ENCODE data around the gene OPRL1.

OPRL1 gene

GRCh38 chr20:64080013-64080812 lies at the start of gene OPRL1:
Gene OPRL1, plus strand, starts transcription at chr20:64080082. Its CDS starts 12,639 bp downstream, at chr20:64092721.
- DNase-seq, result peak; percentile 9

- DNase-seq, result no peak
These were observed 49.3 kb upstream of the OPRL1 start for GRCh38 chr20:64030371-64031134.

GRCh38 chr20:64031822-64032314 lies 48.0 kb upstream of the OPRL1 start:
- no peak for DNase-seq

- no peak for DNase-seq
These were observed 46.9 kb upstream of the OPRL1 start for GRCh38 chr20:64032706-64033624.

GRCh38 chr20:64033981-64034493 lies 45.8 kb upstream of the OPRL1 start:
- DNase-seq, result no peak

- DNase-seq, result no peak
These were observed 44.6 kb upstream of the OPRL1 start for GRCh38 chr20:64035066-64035932.

GRCh38 chr20:64035933-64036345 lies 43.9 kb upstream of the OPRL1 start, which contains the start of gene C20orf204:
Gene C20orf204, plus strand, starts transcription at chr20:64036182. Its CDS starts 142 bp downstream, at chr20:64036324.
- no peak for DNase-seq

GRCh38 chr20:64036346-64037198 lies 43.3 kb upstream of the OPRL1 start:
- no peak for DNase-seq

GRCh38 chr20:64037199-64037497 lies 42.7 kb upstream of the OPRL1 start:
- no peak for DNase-seq

- no peak for DNase-seq
These were observed 42.2 kb upstream of the OPRL1 start for GRCh38 chr20:64037498-64038213.

- no peak for DNase-seq
These were observed 41.7 kb upstream of the OPRL1 start for GRCh38 chr20:64038224-64038564.

GRCh38 chr20:64038565-64039292 lies 41.2 kb upstream of the OPRL1 start:
- peak; percentile 55 for DNase-seq

- DNase-seq, result no peak
These were observed 40.4 kb upstream of the OPRL1 start for GRCh38 chr20:64039293-64040160.

- DNase-seq, result no peak
These were observed 39.4 kb upstream of the OPRL1 start for GRCh38 chr20:64040231-64041039.

- no peak for DNase-seq
These were observed 38.7 kb upstream of the OPRL1 start for GRCh38 chr20:64041040-64041780.

GRCh38 chr20:64041781-64042053 lies 38.2 kb upstream of the OPRL1 start:
- no peak for DNase-seq
